Activated T-cell treated with anti-CD3 and anti-CD28 coated beads for 48 hours (primary cell): Measurements from ENCODE around the gene EEF1A1.

ENCODE experiments used
- DNase-seq: peaks from one replicate; pipeline ENCODE4 v3.0.0-alpha.2; 2020; ENCODE audit warnings: low read depth

EEF1A1 gene

GRCh38 chr6:73505142-73505541, 15.7 kb downstream of the EEF1A1 start:
- DNase-seq: no peak

GRCh38 chr6:73504160-73504559, 16.7 kb downstream of the EEF1A1 start:
- DNase-seq: no peak

DNA sequence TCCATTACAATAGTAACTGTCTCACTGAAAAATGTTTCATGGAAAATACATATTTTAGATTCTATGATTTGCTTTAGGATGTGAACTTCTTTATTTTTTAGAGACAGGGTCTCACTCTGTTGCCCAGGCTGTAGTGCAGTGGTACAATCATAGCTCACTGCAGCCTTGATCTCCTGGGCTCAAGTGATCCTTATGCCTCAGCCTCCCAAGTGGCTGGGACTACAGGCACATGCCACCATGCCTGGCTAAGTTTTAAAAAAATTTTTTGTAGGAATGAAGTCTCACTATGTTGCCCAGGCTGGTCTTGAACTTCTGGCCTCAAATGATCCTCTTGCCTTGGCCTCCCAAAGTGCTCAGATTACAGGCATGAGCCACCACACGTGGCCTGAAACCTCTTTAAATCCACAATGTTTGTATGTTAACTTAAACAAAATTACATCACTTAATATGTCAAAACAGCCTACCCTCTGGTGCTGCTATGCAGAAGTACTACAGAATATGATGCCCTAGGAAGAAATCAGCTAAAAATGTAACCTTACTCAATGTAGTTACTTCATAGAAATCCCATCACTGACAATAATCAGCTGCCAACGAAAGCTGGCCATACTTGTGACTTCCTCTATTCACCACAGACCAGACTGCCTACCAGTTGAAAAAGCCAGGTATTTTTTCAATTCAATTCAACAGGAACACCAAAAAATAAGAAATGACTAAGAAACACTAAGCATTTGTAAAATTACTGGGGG, 17.6 kb downstream of the EEF1A1 start:
- no peak for DNase-seq

- no peak for DNase-seq
These were observed 22.9 kb downstream of the EEF1A1 start for GRCh38 chr6:73497915-73498314.

DNA sequence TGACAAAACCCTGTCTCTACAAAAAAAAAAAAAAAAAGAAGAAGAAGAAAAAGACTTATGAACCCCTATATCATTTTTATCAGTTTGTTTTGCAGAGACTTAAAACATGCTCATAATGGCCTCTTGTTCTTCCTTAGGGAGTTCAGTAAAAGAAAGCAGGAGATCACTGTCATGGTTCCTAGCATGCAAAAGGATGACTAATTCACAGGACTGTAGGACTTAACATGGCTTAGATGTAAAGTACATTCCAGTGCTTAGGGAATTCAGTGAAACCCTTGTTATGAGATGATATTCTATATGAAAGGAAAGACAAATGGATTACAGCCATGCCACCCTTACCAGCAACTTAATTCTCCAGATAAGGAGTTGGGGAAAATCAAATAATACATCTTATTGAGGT, 29.5 kb downstream of the EEF1A1 start:
- DNase-seq: no peak

GRCh38 chr6:73487473-73487872, 33.4 kb downstream of the EEF1A1 start:
- DNase-seq: no peak

DNA sequence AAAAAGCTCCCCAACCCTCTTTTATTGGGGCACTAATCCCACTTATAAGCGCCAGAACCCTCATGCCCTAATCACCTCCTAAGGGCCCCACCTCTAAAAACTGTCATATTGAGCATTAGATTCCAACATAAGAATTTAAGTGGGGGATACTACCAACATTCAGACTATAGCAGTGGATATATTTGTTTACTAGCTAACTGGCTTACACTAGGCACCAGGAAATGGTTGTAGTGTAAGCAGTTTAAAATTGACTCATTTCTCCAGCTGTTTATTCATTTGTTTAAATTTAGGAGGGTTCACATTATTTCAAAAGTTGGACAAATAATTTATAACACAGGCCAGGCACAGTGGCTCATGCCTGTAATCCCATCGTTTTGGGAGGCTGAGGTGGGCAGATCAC, 36.4 kb downstream of the EEF1A1 start:
- DNase-seq: no peak

DNA sequence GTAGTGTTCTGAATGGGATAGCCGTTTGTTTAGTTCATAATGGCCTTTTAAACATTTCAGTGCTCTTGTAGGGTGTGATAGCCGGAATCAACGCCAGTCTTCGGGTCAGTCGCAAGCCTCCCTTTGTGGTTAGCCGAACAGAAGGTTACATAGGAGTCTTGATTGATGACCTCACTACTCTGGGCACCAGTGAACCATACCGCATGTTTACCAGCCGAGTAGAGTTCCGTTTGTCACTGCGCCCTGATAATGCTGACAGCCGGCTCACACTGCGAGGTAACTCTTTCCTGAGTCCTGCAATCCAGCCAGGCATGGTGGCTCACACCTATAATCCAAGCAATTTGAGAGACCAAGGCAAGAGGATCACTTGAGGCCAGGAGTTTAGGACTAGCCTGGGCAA, 38.9 kb downstream of the EEF1A1 start:
- DNase-seq: no peak

DNA sequence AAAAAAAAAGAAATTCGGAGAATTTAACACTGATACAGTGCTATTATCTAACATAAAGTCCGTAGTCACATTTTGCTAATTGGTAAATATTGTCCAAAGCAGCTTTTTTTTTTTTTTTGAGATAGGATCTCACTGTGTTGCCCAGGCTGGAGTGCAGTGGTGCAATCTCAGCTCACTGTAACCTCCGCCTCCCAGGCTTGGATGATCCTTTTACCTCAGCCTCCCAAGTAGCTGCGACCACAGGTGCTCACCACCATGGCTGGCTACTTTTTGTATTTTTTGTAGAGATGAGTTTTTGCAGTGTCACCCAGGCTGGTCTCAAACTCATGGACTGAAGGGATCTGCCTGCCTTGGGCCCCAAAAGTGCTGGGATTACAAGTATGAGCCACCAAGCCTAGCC, 43.4 kb downstream of the EEF1A1 start:
- no peak for DNase-seq

GRCh38 chr6:73476723-73477122, 44.1 kb downstream of the EEF1A1 start:
- no peak for DNase-seq

GRCh38 chr6:73471686-73472290, 49.0 kb downstream of the EEF1A1 start:
- DNase-seq: no peak
